Bronchial epithelial cell (primary cell): ENCODE measurements around the gene RHBDF2. TPM values are rescaled to one million over a fixed set of nuclear protein-coding genes. Genes with fewer than 3 reads are reported as not detected.
"Not testable (repeated sequence)": the region's sequence is repeated elsewhere in the genome, so short reads cannot be mapped to it uniquely, and the experiment has no call there.

Experiments used
- DNase-seq: peaks from one replicate; pipeline ENCODE4 v3.0.0-alpha.2; 2010; ENCODE audit warnings: low read depth
- FAIRE-seq: peaks from 2 replicates; lab custom pipeline; 2011; peaks lifted over from hg19 to GRCh38; lab: Jason Lieb, UNC
- H3K27me3 ChIP-seq: 2 replicates; pipeline ENCODE4 v1.5.1; 2011; ENCODE audit warnings: low read length; ENCODE audit not compliant: control insufficient read depth, insufficient read depth
- H3K36me3 ChIP-seq: 2 replicates; pipeline ENCODE4 v1.5.1; 2011; ENCODE audit warnings: low read length; ENCODE audit not compliant: control insufficient read depth, insufficient read depth
- H3K4me3 ChIP-seq: 2 replicates; pipeline ENCODE4 v1.5.1; 2011; ENCODE audit warnings: mild to moderate bottlenecking, low read depth, low read length, control low read depth
- CTCF ChIP-seq: IDR thresholded peaks from 2 replicates; pipeline ENCODE4 v1.5.1; 2011; ENCODE audit warnings: mild to moderate bottlenecking, moderate library complexity, low read length, control low read depth, inconsistent platforms; ENCODE audit not compliant: insufficient read depth, severe bottlenecking
- total RNA-seq: library from RNA; depleted of rRNA; stranded (reverse); fragments of >200 nt; gene quantifications from 2 replicates; pipeline ENCODE4 v1.2.1, GENCODE V29; 2014

Gene RHBDF2
- total RNA-seq, 1 donor from 2014 or later, result 10.8 TPM

- DNase-seq, result no peak
- no peak for TF ChIP-seq CTCF
- Histone ChIP-seq H3K4me3 (no peak overlapping the region), H3K36me3 (no peaks in the 10 kb centered on the region), H3K27me3 (peaks cover 2% of the 10 kb centered on the region)
- FAIRE-seq, result no peak
These were observed 20.0 kb upstream of the RHBDF2 start for GRCh38 chr17:76521262-76521661.

GRCh38 chr17:76519048-76519966, 18.1 kb upstream of the RHBDF2 start:
- no peak overlapping the region for H3K4me3 ChIP-seq
- DNase-seq (no peak), FAIRE-seq (no peak)
- TF ChIP-seq CTCF, result no peak
- no peaks in the 10 kb centered on the region for H3K36me3 ChIP-seq
- H3K27me3 ChIP-seq, result peaks cover 2% of the 10 kb centered on the region

GRCh38 chr17:76517638-76518038, 16.4 kb upstream of the RHBDF2 start:
- FAIRE-seq, result no peak

GRCh38 chr17:76515274-76515949, 14.2 kb upstream of the RHBDF2 start:
- no peak for DNase-seq

More at GRCh38 chr17:76517638-76518038, 16.4 kb upstream of the RHBDF2 start:
- no peak for TF ChIP-seq CTCF
- Histone ChIP-seq H3K4me3 (no peak overlapping the region), H3K27me3 (peaks cover 2% of the 10 kb centered on the region), H3K36me3 (no peaks in the 10 kb centered on the region)
- no peak for DNase-seq

GRCh38 chr17:76514355-76514754, 13.1 kb upstream of the RHBDF2 start:
- not testable (repeated sequence) for FAIRE-seq, H3K36me3 ChIP-seq, H3K4me3 ChIP-seq, DNase-seq, H3K27me3 ChIP-seq

More at GRCh38 chr17:76515274-76515949, 14.2 kb upstream of the RHBDF2 start:
- H3K4me3 ChIP-seq, result no peak overlapping the region
- FAIRE-seq, result peak; percentile 13
- H3K36me3 ChIP-seq, result no peaks in the 10 kb centered on the region
- peaks cover 2% of the 10 kb centered on the region for H3K27me3 ChIP-seq
- no peak for TF ChIP-seq CTCF

GRCh38 chr17:76513306-76513692, 12.1 kb upstream of the RHBDF2 start:
- FAIRE-seq (no peak), DNase-seq (no peak)
- H3K27me3 ChIP-seq, result no peaks in the 10 kb centered on the region
- no peak for TF ChIP-seq CTCF
- no peaks in the 10 kb centered on the region for H3K36me3 ChIP-seq
- no peak overlapping the region for H3K4me3 ChIP-seq
